Astrocyte (in vitro differentiated cells and primary cell): Measurements from ENCODE around the gene QRFPR. TPM values are rescaled to one million over a fixed set of nuclear protein-coding genes. Genes with fewer than 3 reads are reported as not detected.
"Not testable (repeated sequence)": the region's sequence is repeated elsewhere in the genome, so short reads cannot be mapped to it uniquely, and the experiment has no call there.

Experiments used
- DNase-seq: peaks from one replicate; pipeline ENCODE4 v3.0.0-alpha.2; 2010; ENCODE audit warnings: low read depth
- FAIRE-seq: peaks from 2 replicates; lab custom pipeline; 2011; peaks lifted over from hg19 to GRCh38; lab: Jason Lieb, UNC
- H2AFZ ChIP-seq: 2 replicates; pipeline ENCODE4 v1.6.0; 2012; ENCODE audit warnings: low read depth, low read length, inconsistent platforms
- H3K27ac ChIP-seq: 2 replicates; pipeline ENCODE4 v1.5.1; 2011; ENCODE audit warnings: low read depth, low read length, inconsistent platforms
- H3K27me3 ChIP-seq: 2 replicates; pipeline ENCODE4 v1.6.0; 2011; ENCODE audit warnings: low read length, inconsistent platforms; ENCODE audit not compliant: insufficient read depth
- H3K36me3 ChIP-seq: 2 replicates; pipeline ENCODE4 v1.5.1; 2011; ENCODE audit warnings: low read length, inconsistent platforms; ENCODE audit not compliant: insufficient read depth
- H3K4me1 ChIP-seq: 2 replicates; pipeline ENCODE4 v1.5.1; 2011; ENCODE audit warnings: low read length, inconsistent platforms; ENCODE audit not compliant: insufficient read depth
- H3K4me2 ChIP-seq: 2 replicates; pipeline ENCODE4 v1.6.0; 2012; ENCODE audit warnings: low read length, inconsistent platforms
- H3K4me3 ChIP-seq: 2 replicates; pipeline ENCODE4 v1.5.1; 2011; ENCODE audit warnings: low read depth, mild to moderate bottlenecking, low read length, inconsistent platforms; ENCODE audit not compliant: insufficient read depth
- H3K79me2 ChIP-seq: 2 replicates; pipeline ENCODE4 v1.6.0; 2012; ENCODE audit warnings: mild to moderate bottlenecking, low read length, inconsistent platforms; ENCODE audit not compliant: insufficient read depth
- H3K9ac ChIP-seq: 2 replicates; pipeline ENCODE4 v1.6.0; 2012; ENCODE audit warnings: mild to moderate bottlenecking, low read length, inconsistent platforms
- H3K9me3 ChIP-seq: 2 replicates; pipeline ENCODE4 v1.5.1; 2012; ENCODE audit warnings: low read depth, mild to moderate bottlenecking, low read length, inconsistent platforms; ENCODE audit not compliant: insufficient read depth
- H4K20me1 ChIP-seq: 2 replicates; pipeline ENCODE4 v1.6.0; 2012; ENCODE audit warnings: low read length, inconsistent platforms; ENCODE audit not compliant: insufficient read depth
- H3K27ac Mint-ChIP-seq: one replicate; pipeline ENCODE4 v1.8.0; 2021; ENCODE audit warnings: mild to moderate bottlenecking, mixed read lengths; ENCODE audit not compliant: unreplicated experiment
- H3K27me3 Mint-ChIP-seq: one replicate; pipeline ENCODE4 v1.8.0; 2021; ENCODE audit warnings: low read depth, mixed read lengths; ENCODE audit not compliant: unreplicated experiment
- H3K36me3 Mint-ChIP-seq: one replicate; pipeline ENCODE4 v1.8.0; 2021; ENCODE audit warnings: low read depth, mixed read lengths; ENCODE audit not compliant: unreplicated experiment
- H3K4me1 Mint-ChIP-seq: one replicate; pipeline ENCODE4 v1.8.0; 2021; ENCODE audit warnings: low read depth, mixed read lengths; ENCODE audit not compliant: unreplicated experiment
- H3K4me3 Mint-ChIP-seq: one replicate; pipeline ENCODE4 v1.8.0; 2021; ENCODE audit warnings: mild to moderate bottlenecking, moderate library complexity, mixed read lengths; ENCODE audit not compliant: unreplicated experiment
- H3K9me3 Mint-ChIP-seq: one replicate; pipeline ENCODE4 v1.8.0; 2021; ENCODE audit warnings: mild to moderate bottlenecking, mixed read lengths; ENCODE audit not compliant: unreplicated experiment
- EZH2 ChIP-seq: IDR thresholded peaks from 2 replicates; pipeline ENCODE4 v1.6.1; 2012; ENCODE audit warnings: mild to moderate bottlenecking, low read length, inconsistent platforms; ENCODE audit not compliant: insufficient read depth
- total RNA-seq: library from RNA; stranded (reverse); gene quantifications from 2 replicates; pipeline ENCODE4 v1.2.1, GENCODE V29; 2021
- TF ChIP-seq, protein P1 (sequence below): IDR thresholded peaks from 2 replicates; pipeline ENCODE4 v1.5.1; 2011; ENCODE audit warnings: low read depth, mild to moderate bottlenecking, inconsistent platforms, low read length, moderate library complexity; ENCODE audit not compliant: insufficient read depth

QRFPR gene
- total RNA-seq, 1 donor from 2014 or later: not detected

DNA sequence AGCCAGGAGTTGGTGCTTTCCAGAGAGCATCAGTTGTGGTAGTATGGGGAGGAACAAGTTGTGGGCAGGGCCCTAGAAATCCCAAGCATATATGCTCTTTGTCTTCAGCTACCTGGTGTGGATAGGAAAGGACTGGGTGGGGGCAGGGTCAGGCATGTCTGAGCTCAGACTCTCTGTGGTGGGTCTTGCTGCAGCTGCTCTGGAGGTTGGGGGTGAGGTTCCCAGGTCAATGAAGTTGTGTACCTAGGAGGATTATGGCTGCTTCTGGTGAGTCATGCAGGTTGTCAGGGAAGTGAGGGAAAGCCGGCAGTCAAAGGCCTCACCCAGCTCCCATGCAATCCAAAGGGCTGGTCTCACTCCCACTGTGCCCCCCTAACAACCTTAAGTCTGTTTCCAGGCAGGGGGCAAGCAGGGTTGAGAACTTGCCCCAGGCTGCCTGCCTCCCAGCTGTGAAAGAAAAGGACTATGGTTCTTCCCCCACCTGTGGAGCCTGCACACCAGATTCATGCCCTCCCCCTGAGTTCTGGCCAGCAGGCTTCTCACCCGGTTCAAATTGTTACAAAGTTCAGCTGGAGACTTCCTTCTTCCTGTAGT lies 30.4 kb upstream of the QRFPR start:
- FAIRE-seq: no peak
- Mint-ChIP-seq H3K27me3 (peaks cover 4% of the 10 kb centered on the region), H3K4me3 (no peak overlapping the region), H3K9me3 (no peaks in the 10 kb centered on the region), H3K36me3 (no peaks in the 10 kb centered on the region), H3K4me1 (no peaks in the 10 kb centered on the region), H3K27ac (no peak overlapping the region)
- Histone ChIP-seq H3K4me2 (no peak overlapping the region), H3K36me3 (no peaks in the 10 kb centered on the region), H3K9ac (no peak overlapping the region), H3K4me3 (no peak overlapping the region), H2AFZ (no peak overlapping the region), H3K27ac (no peak overlapping the region), H4K20me1 (no peaks in the 10 kb centered on the region), H3K27me3 (no peaks in the 10 kb centered on the region), H3K9me3 (no peaks in the 10 kb centered on the region), H3K4me1 (no peaks in the 10 kb centered on the region), H3K79me2 (no peaks in the 10 kb centered on the region)
- no peak for TF ChIP-seq EZH2
- TF ChIP-seq, protein P1, sequence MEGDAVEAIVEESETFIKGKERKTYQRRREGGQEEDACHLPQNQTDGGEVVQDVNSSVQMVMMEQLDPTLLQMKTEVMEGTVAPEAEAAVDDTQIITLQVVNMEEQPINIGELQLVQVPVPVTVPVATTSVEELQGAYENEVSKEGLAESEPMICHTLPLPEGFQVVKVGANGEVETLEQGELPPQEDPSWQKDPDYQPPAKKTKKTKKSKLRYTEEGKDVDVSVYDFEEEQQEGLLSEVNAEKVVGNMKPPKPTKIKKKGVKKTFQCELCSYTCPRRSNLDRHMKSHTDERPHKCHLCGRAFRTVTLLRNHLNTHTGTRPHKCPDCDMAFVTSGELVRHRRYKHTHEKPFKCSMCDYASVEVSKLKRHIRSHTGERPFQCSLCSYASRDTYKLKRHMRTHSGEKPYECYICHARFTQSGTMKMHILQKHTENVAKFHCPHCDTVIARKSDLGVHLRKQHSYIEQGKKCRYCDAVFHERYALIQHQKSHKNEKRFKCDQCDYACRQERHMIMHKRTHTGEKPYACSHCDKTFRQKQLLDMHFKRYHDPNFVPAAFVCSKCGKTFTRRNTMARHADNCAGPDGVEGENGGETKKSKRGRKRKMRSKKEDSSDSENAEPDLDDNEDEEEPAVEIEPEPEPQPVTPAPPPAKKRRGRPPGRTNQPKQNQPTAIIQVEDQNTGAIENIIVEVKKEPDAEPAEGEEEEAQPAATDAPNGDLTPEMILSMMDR: no peak
- DNase-seq: no peak

DNA sequence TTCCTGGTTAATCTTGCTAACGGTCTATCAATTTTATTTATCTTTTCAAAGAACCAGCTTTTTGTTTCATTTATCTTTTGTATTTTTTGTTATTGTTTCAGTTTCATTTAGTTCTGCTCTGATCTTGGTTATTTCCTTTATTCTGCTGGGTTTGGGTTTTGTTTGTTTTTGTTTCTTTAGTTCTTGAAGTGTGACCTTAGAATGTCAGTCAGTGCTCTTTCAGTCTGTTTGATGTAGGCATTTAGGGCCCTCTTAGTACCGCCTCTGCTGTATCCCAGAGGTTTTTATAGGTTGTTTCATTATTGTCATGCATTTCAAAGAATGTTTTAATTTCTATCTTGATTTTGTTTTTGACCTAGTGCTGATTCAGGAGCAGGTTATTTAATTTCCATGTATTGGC lies 27.7 kb upstream of the QRFPR start:
- not testable (repeated sequence) for H3K27ac ChIP-seq, H3K4me1 Mint-ChIP-seq, H3K4me3 Mint-ChIP-seq, H3K4me2 ChIP-seq, DNase-seq, H2AFZ ChIP-seq, FAIRE-seq, H4K20me1 ChIP-seq, H3K4me3 ChIP-seq, H3K9ac ChIP-seq, H3K27me3 ChIP-seq, H3K4me1 ChIP-seq, H3K36me3 Mint-ChIP-seq, H3K27ac Mint-ChIP-seq, H3K79me2 ChIP-seq, H3K9me3 Mint-ChIP-seq, H3K36me3 ChIP-seq, H3K27me3 Mint-ChIP-seq, H3K9me3 ChIP-seq

GRCh38 chr4:121400632-121401031 lies 19.8 kb upstream of the QRFPR start:
- no peaks in the 10 kb centered on the region for H3K9me3 ChIP-seq
- Mint-ChIP-seq H3K4me3 (no peak overlapping the region), H3K4me1 (no peaks in the 10 kb centered on the region), H3K9me3 (no peaks in the 10 kb centered on the region), H3K27me3 (peaks cover 2% of the 10 kb centered on the region), H3K36me3 (no peaks in the 10 kb centered on the region), H3K27ac (no peak overlapping the region)
- H3K27me3 ChIP-seq: no peaks in the 10 kb centered on the region
- H4K20me1 ChIP-seq: no peaks in the 10 kb centered on the region
- no peaks in the 10 kb centered on the region for H3K4me1 ChIP-seq
- no peak overlapping the region for H3K4me3 ChIP-seq
- no peak overlapping the region for H3K9ac ChIP-seq
- no peak overlapping the region for H2AFZ ChIP-seq
- no peak overlapping the region for H3K27ac ChIP-seq
- DNase-seq (no peak), FAIRE-seq (no peak)
- H3K79me2 ChIP-seq: no peaks in the 10 kb centered on the region
- H3K36me3 ChIP-seq: no peaks in the 10 kb centered on the region
- TF ChIP-seq, protein P1: no peak
- TF ChIP-seq EZH2: no peak
- no peak overlapping the region for H3K4me2 ChIP-seq
